GM23248 (cell line): Measurements from ENCODE around the gene DDI1. TPM values are rescaled to one million over a fixed set of nuclear protein-coding genes. Genes with fewer than 3 reads are reported as not detected.

Source experiments
- DNase-seq: peaks from one replicate; pipeline ENCODE4 v3.0.0-alpha.2; 2015
- H2AFZ ChIP-seq: fragments of 200-600 bp; sonication (generic); 2 replicates; pipeline ENCODE4 v1.6.1; 2016; ENCODE audit warnings: antibody characterized with exemption
- H3F3A ChIP-seq: fragments of 200-600 bp; sonication (generic); 2 replicates; pipeline ENCODE4 v1.6.1; 2016; ENCODE audit warnings: mild to moderate bottlenecking, antibody characterized with exemption, mixed run types; ENCODE audit not compliant: insufficient read depth
- H3K27ac ChIP-seq: fragments of 200-600 bp; sonication (generic); 2 replicates; pipeline ENCODE4 v1.5.1; 2016; ENCODE audit warnings: mild to moderate bottlenecking
- H3K27me3 ChIP-seq: fragments of 200-600 bp; sonication (generic); replicated peaks from 2 replicates; pipeline ENCODE4 v1.6.1; 2016; ENCODE audit warnings: mild to moderate bottlenecking; ENCODE audit not compliant: insufficient read depth
- H3K36me3 ChIP-seq: fragments of 200-600 bp; sonication (generic); 2 replicates; pipeline ENCODE4 v1.6.1; 2016; ENCODE audit warnings: low read depth, mild to moderate bottlenecking
- H3K4me1 ChIP-seq: fragments of 200-600 bp; sonication (generic); 2 replicates; pipeline ENCODE4 v1.6.1; 2016; ENCODE audit warnings: mild to moderate bottlenecking; ENCODE audit not compliant: insufficient read depth
- H3K4me2 ChIP-seq: fragments of 200-600 bp; sonication (generic); one replicate; pipeline ENCODE4 v1.6.1; 2016; ENCODE audit warnings: mild to moderate bottlenecking; ENCODE audit not compliant: unreplicated experiment
- H3K4me3 ChIP-seq: fragments of 200-600 bp; sonication (generic); 2 replicates; pipeline ENCODE4 v1.5.1; 2016; ENCODE audit warnings: mild to moderate bottlenecking
- H3K79me2 ChIP-seq: fragments of 200-600 bp; sonication (generic); 2 replicates; pipeline ENCODE4 v1.6.1; 2016; ENCODE audit warnings: mild to moderate bottlenecking; ENCODE audit not compliant: insufficient read depth
- H3K9ac ChIP-seq: fragments of 200-600 bp; sonication (generic); 2 replicates; pipeline ENCODE4 v1.6.1; 2016; ENCODE audit warnings: mild to moderate bottlenecking
- H3K9me2 ChIP-seq: fragments of 200-600 bp; sonication (generic); 2 replicates; pipeline ENCODE4 v1.6.1; 2016; ENCODE audit warnings: mixed run types, mild to moderate bottlenecking, moderate library complexity; ENCODE audit not compliant: insufficient read depth
- H3K9me3 ChIP-seq: fragments of 200-600 bp; sonication (generic); one replicate; pipeline ENCODE4 v1.6.1; 2017; ENCODE audit warnings: low read depth
- H4K20me1 ChIP-seq: fragments of 200-600 bp; sonication (generic); 2 replicates; pipeline ENCODE4 v1.6.0; 2016; ENCODE audit not compliant: insufficient read depth
- EZH2 ChIP-seq: fragments of 200-600 bp; sonication (generic); IDR thresholded peaks from 2 replicates; pipeline ENCODE4 v1.6.1; 2018; ENCODE audit warnings: antibody characterized with exemption, mild to moderate bottlenecking; ENCODE audit not compliant: insufficient read depth, poor library complexity, severe bottlenecking
- EZH2phosphoT487 ChIP-seq: fragments of 200-600 bp; sonication (generic); IDR thresholded peaks from 2 replicates; pipeline ENCODE4 v1.6.1; 2018; ENCODE audit warnings: antibody characterized with exemption, moderate library complexity, mild to moderate bottlenecking, low read depth; ENCODE audit not compliant: insufficient read depth
- WGBS, 2 experiments: methylation state at CpG; one replicate each; pipeline ENCODE4 v1.1.6; 2015 to 2017; ENCODE audit warnings: low lambda C conversion rate in 2 of 2, low coverage in 1 of 2; ENCODE audit errors: missing lambda C conversion rate in 2 of 2; 5-methylcytosine and 5-hydroxymethylcytosine counted together
- in situ Hi-C: fragments of 300-500 bp; cut with MboI; formaldehyde crosslinking; loops from 2 replicates; pipeline ENCODE4 v1.15.0; 2020
- polyA plus RNA-seq: library from polyadenylated mRNA; unstranded; fragments of >200 nt; fragmentation: Nextera tagmentation; extraction: Ambion mirVana; gene quantifications from 2 replicates; pipeline ENCODE4 v1.2.1, GENCODE V29; 2016
- total RNA-seq: library from RNA; depleted of rRNA; stranded (reverse); fragments of >200 nt; shearing (Covaris generic); gene quantifications from 2 replicates; pipeline ENCODE4 v1.2.3, GENCODE V29; 2014

DDI1 gene
- total and polyA plus RNA-seq, 2 experiments from 2014 or later = not detected

- Histone ChIP-seq H3K27ac (no peak overlapping the region), H2AFZ (no peak overlapping the region), H3K4me1 (peaks cover 8% of the 10 kb centered on the region; the same call in 1 of the 2 replicates), H3K4me3 (no peak overlapping the region), H3K27me3 (no peaks in the 10 kb centered on the region), H3K9me2 (no peaks in the 10 kb centered on the region), H3K36me3 (no peaks in the 10 kb centered on the region), H3K9ac (no peak overlapping the region), H3K79me2 (no peaks in the 10 kb centered on the region), H3K9me3 (no peaks in the 10 kb centered on the region), H3F3A (no peaks in the 10 kb centered on the region), H3K4me2 (no peak overlapping the region), H4K20me1 (no peaks in the 10 kb centered on the region)
- TF ChIP-seq EZH2 (no peak), EZH2phosphoT487 (no peak)
- WGBS, 2 experiments = 35 to 44% methylated on average over 3 of the region's 3 CpGs
- in situ Hi-C loops = no loop called here
- DNase-seq = no peak
Measured at GRCh38 chr11:104028476-104029263, 7.8 kb upstream of the DDI1 start.

GRCh38 chr11:104033134-104033533 lies 3.3 kb upstream of the DDI1 start:
- in situ Hi-C loops = no loop called here
- Histone ChIP-seq H3K27me3 (no peaks in the 10 kb centered on the region), H3F3A (no peaks in the 10 kb centered on the region), H3K9me2 (no peaks in the 10 kb centered on the region), H4K20me1 (no peaks in the 10 kb centered on the region), H3K79me2 (no peaks in the 10 kb centered on the region), H3K36me3 (no peaks in the 10 kb centered on the region), H3K4me1 (peaks cover 9% of the 10 kb centered on the region; the same call in 1 of the 2 replicates), H3K4me2 (peak overlapping the region; percentile 13), H3K9ac (no peak overlapping the region), H3K27ac (no peak overlapping the region), H3K9me3 (no peaks in the 10 kb centered on the region), H3K4me3 (no peak overlapping the region), H2AFZ (no peak overlapping the region)
- no peak for TF ChIP-seq EZH2phosphoT487
- TF ChIP-seq EZH2 = no peak
- DNase-seq = peak; percentile 72

- in situ Hi-C loops = no loop called here
- no peak overlapping the region for H3K9ac ChIP-seq
- no peaks in the 10 kb centered on the region for H3F3A ChIP-seq
- H3K4me2 ChIP-seq = no peak overlapping the region
- DNase-seq = no peak
- no peak overlapping the region for H3K4me3 ChIP-seq
- H3K27ac ChIP-seq = no peak overlapping the region
- H3K36me3 ChIP-seq = no peaks in the 10 kb centered on the region
- no peaks in the 10 kb centered on the region for H3K27me3 ChIP-seq
- no peaks in the 10 kb centered on the region for H3K9me3 ChIP-seq
- H4K20me1 ChIP-seq = no peaks in the 10 kb centered on the region
- WGBS, 2 experiments = 80 to 84% methylated on average over 1 of the region's 1 CpG
- no peaks in the 10 kb centered on the region for H3K9me2 ChIP-seq
- H3K79me2 ChIP-seq = no peaks in the 10 kb centered on the region
- TF ChIP-seq EZH2 (no peak), EZH2phosphoT487 (no peak)
- H2AFZ ChIP-seq = no peak overlapping the region
- peaks cover 9% of the 10 kb centered on the region; the same call in 1 of the 2 replicates for H3K4me1 ChIP-seq
Measured at GRCh38 chr11:104033561-104033960, 2.9 kb upstream of the DDI1 start.

GRCh38 chr11:104036995-104037394 lies 555 bp downstream of the DDI1 start:
- Histone ChIP-seq H3K4me1 (peaks cover 9% of the 10 kb centered on the region; the same call in 1 of the 2 replicates), H4K20me1 (no peaks in the 10 kb centered on the region), H3K79me2 (no peaks in the 10 kb centered on the region), H3K36me3 (no peaks in the 10 kb centered on the region), H3K27ac (no peak overlapping the region), H3F3A (no peaks in the 10 kb centered on the region), H3K27me3 (no peaks in the 10 kb centered on the region), H3K4me3 (no peak overlapping the region), H3K9me3 (no peaks in the 10 kb centered on the region), H2AFZ (no peak overlapping the region), H3K9me2 (no peaks in the 10 kb centered on the region), H3K9ac (no peak overlapping the region), H3K4me2 (no peak overlapping the region)
- DNase-seq = no peak
- WGBS, 2 experiments = 87 to 88% methylated on average over 21 of the region's 21 CpGs
- no peak for TF ChIP-seq EZH2phosphoT487
- TF ChIP-seq EZH2 = no peak
- in situ Hi-C loops = no loop called here

- Histone ChIP-seq H3K9me3 (no peaks in the 10 kb centered on the region), H4K20me1 (no peaks in the 10 kb centered on the region), H3K4me3 (no peak overlapping the region), H3K79me2 (no peaks in the 10 kb centered on the region), H3K9ac (no peak overlapping the region), H3F3A (no peaks in the 10 kb centered on the region), H3K4me1 (peaks cover 12% of the 10 kb centered on the region; the same call in 1 of the 2 replicates), H3K9me2 (no peaks in the 10 kb centered on the region), H3K36me3 (no peaks in the 10 kb centered on the region), H3K27ac (no peak overlapping the region), H3K27me3 (no peaks in the 10 kb centered on the region), H2AFZ (no peak overlapping the region), H3K4me2 (no peak overlapping the region)
- TF ChIP-seq EZH2phosphoT487 = no peak
- TF ChIP-seq EZH2 = no peak
- in situ Hi-C loops = no loop called here
- 65 to 69% methylated on average over 2 of the region's 2 CpGs for WGBS, 2 experiments
- DNase-seq = no peak
Measured at GRCh38 chr11:104041792-104042191, 5.4 kb downstream of the DDI1 start.
